ENCODE results near the gene SPATS1.

- TF ChIP-seq POLR2A (IDR thresholded peaks at IDR 0.05), result no peak
- TF ChIP-seq CTCF (IDR thresholded peaks at IDR 0.05), result no peak
These were observed 9.9 kb upstream of the SPATS1 start for GRCh38 chr6:44332585-44332984.

Data from esophagus squamous epithelium (tissue), 4 donors.